Activated T-helper 1 cell treated with Interleukin-2 at 50 U/mL for 16 hours (primary cell): ENCODE data around the gene ZNF697.
"Not testable (repeated sequence)": the region's sequence is repeated elsewhere in the genome, so short reads cannot be mapped to it uniquely, and the experiment has no call there.

Source experiments
- DNase-seq: peaks from one replicate; pipeline ENCODE4 v3.0.0-alpha.2; 2020; ENCODE audit warnings: low read depth

ZNF697 gene

DNA sequence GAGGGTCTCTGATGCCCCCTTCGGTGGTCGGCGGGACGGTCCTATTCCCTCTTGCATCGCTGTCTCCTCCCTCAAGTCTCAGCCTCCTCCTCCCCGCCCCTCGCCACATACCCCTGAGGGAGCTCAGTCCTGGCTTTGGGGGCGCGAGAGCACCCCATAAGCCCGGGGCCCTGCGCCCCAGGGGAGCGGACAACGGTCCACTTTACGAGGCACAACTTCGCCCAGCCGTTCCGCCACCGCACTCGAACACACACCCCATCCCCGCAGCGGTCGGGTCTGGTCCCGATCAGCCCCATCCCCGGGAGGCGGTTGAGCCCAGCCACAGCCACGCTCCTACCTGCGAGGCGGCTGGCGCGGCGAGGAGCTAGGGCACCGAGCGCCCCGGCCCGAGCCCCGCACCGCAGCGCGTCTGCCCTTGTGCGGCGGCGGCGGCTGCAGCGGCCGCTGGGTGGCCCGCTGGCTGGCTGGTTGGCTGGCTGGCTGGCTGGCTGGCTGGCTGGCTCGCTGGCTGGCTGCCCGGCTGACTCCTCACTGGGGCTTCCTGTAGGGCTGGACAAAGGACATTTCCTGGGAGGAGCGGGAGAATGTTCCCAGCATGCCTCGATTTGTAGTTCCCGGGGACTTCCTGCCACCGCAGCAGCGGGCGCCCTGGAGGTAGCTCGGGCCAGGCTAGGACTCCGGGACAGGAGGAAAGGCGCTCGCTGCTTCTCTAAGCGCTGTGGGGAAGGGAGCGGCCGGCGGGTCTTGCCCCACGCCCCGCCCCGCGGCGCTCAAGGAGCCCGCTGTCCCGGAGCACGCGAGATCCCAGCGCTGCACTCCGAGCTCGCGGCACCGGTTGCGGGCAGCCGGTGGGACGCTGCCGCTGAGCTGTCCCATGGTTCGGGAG lies at the start of gene ZNF697:
TSS of gene ZNF697 (minus strand) at position 533 of the 886 bp plus-strand sequence. CDS start 22,166 bp downstream, outside the sequence.
- DNase-seq, result no peak

- DNase-seq, result no peak
Measured at GRCh38 chr1:119697598-119697997, 49.5 kb upstream of the ZNF697 start.

DNA sequence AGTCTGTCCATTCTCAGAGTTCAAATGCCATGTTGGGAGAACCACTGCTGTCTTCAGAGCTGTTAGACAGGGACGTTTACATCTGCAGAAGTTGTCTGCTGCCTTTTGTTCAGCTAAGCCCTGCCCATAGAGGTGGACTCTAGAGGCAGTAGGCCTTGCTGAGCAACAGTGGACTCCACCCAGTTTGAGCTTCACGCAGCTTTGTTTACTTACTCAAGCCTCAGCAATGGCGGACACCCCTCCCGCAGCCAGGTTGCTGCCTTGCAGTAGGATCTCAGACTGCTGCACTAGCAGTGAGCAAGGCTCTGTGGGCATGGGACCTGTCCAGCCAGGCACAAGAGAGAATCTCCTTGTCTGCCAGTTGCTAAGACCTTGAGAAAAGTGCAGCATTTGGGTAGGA lies 48.8 kb upstream of the ZNF697 start:
- not testable (repeated sequence) for DNase-seq

GRCh38 chr1:119689511-119689910 lies 41.4 kb upstream of the ZNF697 start:
- DNase-seq, result no peak

- DNase-seq, result no peak
Measured at GRCh38 chr1:119688810-119689209, 40.7 kb upstream of the ZNF697 start.

- DNase-seq, result no peak
Measured at GRCh38 chr1:119687434-119688079, 39.5 kb upstream of the ZNF697 start.

- no peak for DNase-seq
Measured at GRCh38 chr1:119686661-119687060, 38.6 kb upstream of the ZNF697 start.

DNA sequence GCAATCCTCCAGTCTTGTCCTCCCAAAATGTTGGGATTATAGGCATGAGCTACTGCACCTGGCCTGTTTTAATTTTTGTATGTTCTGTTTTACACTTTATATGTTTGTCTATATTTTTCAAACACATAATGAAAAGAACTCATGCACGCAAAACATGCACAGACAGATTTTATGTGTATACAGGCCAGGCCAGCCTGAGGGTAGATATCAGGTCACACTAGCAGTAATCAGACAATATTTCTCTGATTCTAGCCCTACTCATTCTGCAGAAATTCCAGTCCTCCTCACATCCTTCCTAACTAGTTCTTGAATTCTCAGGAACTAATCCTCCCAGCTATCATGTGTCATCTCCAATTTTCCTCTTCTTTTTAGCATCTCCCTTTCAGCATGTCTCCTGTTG lies 35.8 kb upstream of the ZNF697 start:
- no peak for DNase-seq

DNA sequence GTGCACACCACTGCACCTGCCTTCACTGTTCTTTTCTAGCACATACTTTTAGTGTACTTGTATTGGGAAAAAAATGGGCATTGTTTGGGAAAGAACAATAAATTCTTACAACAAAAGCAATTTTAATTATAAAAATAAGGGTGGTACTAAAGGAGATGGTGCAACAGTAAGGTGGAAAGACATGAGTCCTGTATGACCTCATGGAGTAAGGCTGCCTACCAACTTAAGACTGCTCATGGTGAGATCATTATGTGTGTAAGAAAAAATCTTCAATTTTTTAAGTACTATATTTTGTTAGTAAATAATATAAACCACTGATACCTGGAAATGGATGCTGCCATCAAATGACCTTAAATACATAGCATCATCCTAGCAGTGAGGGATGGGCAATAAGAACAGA lies 34.1 kb upstream of the ZNF697 start:
- no peak for DNase-seq

- no peak for DNase-seq
Measured at GRCh38 chr1:119681560-119681959, 33.5 kb upstream of the ZNF697 start.

GRCh38 chr1:119680723-119681122 lies 32.7 kb upstream of the ZNF697 start:
- DNase-seq, result no peak

GRCh38 chr1:119680193-119680592 lies 32.1 kb upstream of the ZNF697 start:
- DNase-seq, result no peak

GRCh38 chr1:119679223-119679622 lies 31.2 kb upstream of the ZNF697 start:
- no peak for DNase-seq

DNA sequence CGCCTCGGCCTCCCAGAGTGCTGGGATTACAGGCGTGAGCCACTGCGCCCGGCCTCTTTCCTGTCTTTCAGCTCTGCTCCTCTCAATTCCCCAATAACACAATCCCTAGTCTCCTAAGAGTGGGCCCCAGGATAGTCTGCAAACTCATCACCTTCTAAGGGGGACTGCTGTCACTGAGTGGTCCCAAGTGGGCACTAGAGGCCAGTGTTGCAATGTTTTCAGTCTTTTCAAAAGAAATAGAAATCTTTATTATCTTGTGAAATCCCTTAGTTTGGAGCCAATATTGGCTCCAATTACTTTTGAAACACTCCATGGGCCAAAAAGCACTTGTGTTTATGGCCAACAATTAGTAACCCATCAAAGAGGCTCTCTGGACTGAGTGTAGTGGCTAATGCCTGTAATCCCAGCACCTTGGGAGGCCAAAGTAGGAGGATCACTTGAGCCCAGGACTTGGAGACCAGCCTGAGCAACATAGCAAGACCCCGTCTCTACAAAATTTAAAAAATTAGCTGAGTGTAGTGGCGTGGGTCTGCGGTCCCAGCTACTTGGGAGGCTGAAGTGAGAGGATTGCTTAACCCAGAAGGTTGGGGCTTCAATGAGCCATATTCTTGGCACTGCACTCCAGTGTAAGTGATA lies 28.6 kb upstream of the ZNF697 start:
- DNase-seq, result no peak

GRCh38 chr1:119675349-119676345 lies 27.6 kb upstream of the ZNF697 start:
- peak; percentile 1 for DNase-seq

- DNase-seq, result no peak
Measured at GRCh38 chr1:119674835-119675289, 26.8 kb upstream of the ZNF697 start.

DNA sequence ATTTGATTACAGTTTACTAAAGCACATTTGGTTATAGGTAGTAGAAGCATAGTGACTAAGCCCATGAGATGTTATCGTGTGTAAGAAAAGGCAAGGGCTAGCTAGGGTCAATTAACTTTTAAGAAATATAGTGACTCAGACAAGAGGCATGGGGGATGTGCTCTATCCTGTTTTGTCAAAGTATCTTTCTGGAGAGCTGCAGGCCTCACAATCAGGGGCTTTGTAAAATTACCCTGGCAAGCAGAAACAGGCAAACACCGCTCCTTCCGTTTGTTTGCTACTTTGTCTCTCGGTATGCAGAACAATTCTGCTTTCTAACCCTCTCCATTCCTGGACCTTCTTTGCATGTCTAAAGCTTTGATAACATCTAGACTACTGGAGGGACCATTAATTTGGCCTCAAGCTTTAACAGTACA lies 26.1 kb upstream of the ZNF697 start:
- no peak for DNase-seq

GRCh38 chr1:119673171-119673940 lies 25.3 kb upstream of the ZNF697 start:
- DNase-seq, result no peak

DNA sequence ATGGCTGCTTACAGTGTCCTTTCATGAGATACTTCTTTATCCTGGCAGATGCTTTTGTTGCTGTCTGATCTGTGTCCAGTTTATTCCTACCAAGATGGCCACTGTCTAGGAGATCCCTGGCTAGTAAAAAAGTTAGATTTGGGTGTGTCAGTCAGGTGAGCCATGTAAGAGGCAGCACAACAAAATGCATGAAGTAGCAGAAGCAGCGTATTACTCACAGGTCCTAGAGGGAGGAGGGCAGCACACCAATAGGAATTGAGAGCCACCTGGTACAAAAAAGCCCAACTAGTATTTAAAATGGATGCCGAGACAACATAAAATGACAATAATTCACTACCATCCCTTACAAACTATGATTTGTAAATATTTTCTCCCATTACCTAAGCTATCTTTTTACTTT lies 22.8 kb upstream of the ZNF697 start:
- DNase-seq, result no peak

DNA sequence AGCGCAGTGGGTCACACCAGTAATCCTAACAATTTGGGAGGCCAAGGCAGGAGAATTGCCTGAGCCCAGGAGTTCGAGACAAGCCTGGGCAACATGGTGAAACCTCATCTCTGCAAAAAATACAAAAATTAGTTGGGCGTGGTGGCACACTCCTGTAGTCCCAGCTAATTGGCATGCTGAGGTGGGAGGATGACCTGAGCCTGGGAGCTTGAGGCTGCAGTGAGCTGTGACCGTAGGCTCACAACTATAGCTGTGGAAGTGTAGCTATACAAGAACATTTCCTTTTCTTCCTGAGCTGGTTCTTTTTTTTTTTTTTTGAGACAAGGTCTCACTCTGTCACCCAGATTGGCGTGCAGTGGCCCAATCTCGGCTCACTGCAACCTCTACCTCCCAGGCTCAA lies 19.1 kb upstream of the ZNF697 start:
- DNase-seq, result no peak

DNA sequence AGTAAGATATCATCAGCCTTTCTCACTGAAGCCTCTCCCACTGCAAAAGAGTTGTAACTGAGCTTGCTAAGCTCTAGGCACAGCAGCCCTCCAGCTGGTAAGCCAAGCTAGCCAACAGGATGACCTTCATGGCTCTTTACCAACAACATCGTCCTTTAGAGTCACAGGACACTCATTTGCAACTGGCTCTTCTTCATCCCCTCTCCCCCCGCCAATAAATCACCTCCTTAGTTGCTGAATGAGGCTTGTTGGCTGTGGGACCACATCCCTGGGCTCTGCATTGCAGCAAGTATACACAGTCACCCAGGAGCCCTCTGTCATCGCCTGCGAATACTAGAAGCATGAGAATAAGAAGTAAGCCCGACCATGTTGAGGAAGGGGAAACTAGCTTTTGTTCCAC lies 16.0 kb upstream of the ZNF697 start:
- no peak for DNase-seq
